Karpas-422 (cell line): Measurements from ENCODE around the gene CHTF18. TPM values are rescaled to one million over a fixed set of nuclear protein-coding genes. Genes with fewer than 3 reads are reported as not detected.
"Not testable (repeated sequence)": the region's sequence is repeated elsewhere in the genome, so short reads cannot be mapped to it uniquely, and the experiment has no call there.

Experiments used
- DNase-seq: peaks from one replicate; pipeline ENCODE4 v3.0.0-alpha.2; 2015
- H2AFZ ChIP-seq: fragments of 200-600 bp; sonication (generic); 2 replicates; pipeline ENCODE4 v1.6.1; 2014; ENCODE audit warnings: antibody characterized with exemption, low read length, mixed read lengths
- H3K27ac ChIP-seq: fragments of 200-600 bp; sonication (generic); 2 replicates; pipeline ENCODE4 v1.5.1; 2014; ENCODE audit warnings: mild to moderate bottlenecking, low read length, moderate library complexity
- H3K27me3 ChIP-seq: fragments of 200-600 bp; sonication (generic); 2 replicates; pipeline ENCODE4 v1.6.1; 2014; ENCODE audit warnings: low read length, mixed read lengths
- H3K36me3 ChIP-seq: fragments of 200-600 bp; sonication (generic); 2 replicates; pipeline ENCODE4 v1.6.1; 2014; ENCODE audit warnings: low read length, mixed read lengths; ENCODE audit not compliant: insufficient read depth
- H3K4me1 ChIP-seq: fragments of 200-600 bp; sonication (generic); 2 replicates; pipeline ENCODE4 v1.6.1; 2014; ENCODE audit warnings: mild to moderate bottlenecking, low read length, mixed read lengths
- H3K4me2 ChIP-seq: fragments of 200-600 bp; sonication (generic); 2 replicates; pipeline ENCODE4 v1.6.1; 2014; ENCODE audit warnings: low read length, low read depth, mild to moderate bottlenecking; ENCODE audit not compliant: poor library complexity, severe bottlenecking
- H3K4me3 ChIP-seq: fragments of 200-600 bp; sonication (generic); 2 replicates; pipeline ENCODE4 v1.5.1; 2014; ENCODE audit warnings: mild to moderate bottlenecking, antibody characterized with exemption, low read length, mixed read lengths
- H3K79me2 ChIP-seq: fragments of 200-600 bp; sonication (generic); 2 replicates; pipeline ENCODE4 v1.6.1; 2014; ENCODE audit warnings: mild to moderate bottlenecking, low read length, mixed read lengths
- H3K9ac ChIP-seq: fragments of 200-600 bp; sonication (generic); 2 replicates; pipeline ENCODE4 v1.6.0; 2014; ENCODE audit warnings: low read length
- H3K9me2 ChIP-seq: fragments of 200-600 bp; sonication (generic), shearing (Covaris generic); replicated peaks from 2 replicates; pipeline ENCODE4 v1.6.0; 2014; ENCODE audit warnings: mild to moderate bottlenecking, low read length, moderate library complexity; ENCODE audit not compliant: insufficient read depth
- H3K9me3 ChIP-seq: fragments of 300-700, 200-600 bp; sonication (generic); 2 replicates; pipeline ENCODE4 v1.6.1; 2014; ENCODE audit warnings: low read length, mixed read lengths
- H4K20me1 ChIP-seq: fragments of 200-600 bp; sonication (generic); 2 replicates; pipeline ENCODE4 v1.6.1; 2014; ENCODE audit warnings: mild to moderate bottlenecking, antibody characterized with exemption, low read length, low read depth; ENCODE audit not compliant: insufficient read depth
- total RNA-seq: library from RNA; depleted of rRNA; stranded (reverse); fragments of >200 nt; shearing (Covaris generic); gene quantifications from 2 replicates; pipeline ENCODE4 v1.2.3, GENCODE V29; 2014; ENCODE audit warnings: low replicate concordance

CHTF18 gene
- total RNA-seq, 1 experiment from 2014 or later = 7.9 TPM

- Histone ChIP-seq H3K9me2 (no peaks in the 10 kb centered on the region), H3K79me2 (no peaks in the 10 kb centered on the region), H3K9me3 (no peaks in the 10 kb centered on the region)
Measured at GRCh38 chr16:768428-768827, 20.0 kb upstream of the CHTF18 start.

DNA sequence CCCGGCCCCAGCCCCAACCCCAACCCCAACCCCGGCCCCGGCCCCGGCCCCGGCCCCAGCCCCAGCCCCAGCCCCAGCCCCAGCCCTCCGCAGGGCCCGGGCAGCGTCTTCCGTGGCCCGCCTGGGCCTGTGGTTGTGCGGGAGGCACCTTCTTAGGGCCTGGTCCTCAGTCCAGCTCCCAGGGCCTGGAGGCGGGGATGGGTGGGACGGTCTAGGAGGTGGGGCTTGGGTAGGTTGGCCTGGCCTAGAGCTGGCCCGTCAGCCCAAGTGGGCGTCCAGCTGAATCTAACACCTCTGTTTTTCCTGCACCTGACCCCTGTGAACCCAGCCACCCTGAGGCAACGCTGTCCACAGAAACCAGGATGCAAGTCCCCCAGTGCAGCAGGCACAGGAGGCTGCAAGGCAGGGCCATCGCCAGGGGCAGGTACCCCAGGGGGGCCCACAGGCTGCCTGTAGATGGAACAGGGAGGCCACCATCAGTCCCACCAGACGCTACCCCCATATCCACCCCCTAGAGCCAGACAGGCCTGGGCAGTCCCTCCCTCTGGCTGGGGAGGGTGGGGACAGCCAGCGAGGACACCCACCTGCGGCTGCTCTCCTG is 19.1 kb upstream of the CHTF18 start:
- Histone ChIP-seq H4K20me1 (no peaks in the 10 kb centered on the region), H3K4me1 (no peaks in the 10 kb centered on the region), H3K36me3 (no peaks in the 10 kb centered on the region), H3K4me2 (no peak overlapping the region), H3K9ac (no peak overlapping the region), H3K79me2 (no peaks in the 10 kb centered on the region), H3K4me3 (no peak overlapping the region), H2AFZ (no peak overlapping the region), H3K27ac (no peak overlapping the region), H3K27me3 (no peaks in the 10 kb centered on the region), H3K9me3 (no peaks in the 10 kb centered on the region), H3K9me2 (no peaks in the 10 kb centered on the region)
- no peak for DNase-seq

More at GRCh38 chr16:768428-768827, 20.0 kb upstream of the CHTF18 start:
- Histone ChIP-seq H3K9ac (no peak overlapping the region), H2AFZ (no peak overlapping the region), H3K4me1 (no peaks in the 10 kb centered on the region), H3K27me3 (no peaks in the 10 kb centered on the region), H3K36me3 (no peaks in the 10 kb centered on the region), H3K4me2 (no peak overlapping the region), H3K4me3 (no peak overlapping the region), H3K27ac (no peak overlapping the region), H4K20me1 (no peaks in the 10 kb centered on the region)
- no peak for DNase-seq

DNA sequence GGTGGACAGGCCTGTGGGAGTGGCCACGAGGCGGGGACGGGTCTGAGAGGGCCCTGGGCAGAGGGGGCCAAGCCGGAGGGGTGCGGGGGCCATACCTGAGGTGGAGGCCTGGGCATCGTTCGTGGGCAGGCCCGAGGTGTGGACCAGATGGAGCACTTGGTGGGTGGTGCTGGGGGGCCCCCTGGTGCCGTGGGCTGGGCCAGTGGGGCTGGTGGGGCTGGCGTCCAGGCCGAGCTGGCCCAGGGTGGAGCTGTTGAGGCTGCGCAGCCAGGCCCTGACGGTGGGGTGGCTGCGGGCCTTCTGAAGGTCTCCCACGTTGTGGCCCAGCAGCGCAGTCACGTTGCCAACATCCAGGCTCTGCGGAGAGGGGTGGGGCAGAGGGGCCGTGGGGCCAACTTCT is 18.5 kb upstream of the CHTF18 start:
- no peak for DNase-seq
- H3K79me2 ChIP-seq = no peaks in the 10 kb centered on the region
- H2AFZ ChIP-seq = no peak overlapping the region

GRCh38 chr16:770411-770810 is 18.0 kb upstream of the CHTF18 start:
- DNase-seq = no peak
- no peaks in the 10 kb centered on the region for H3K36me3 ChIP-seq
- H3K9me2 ChIP-seq = no peaks in the 10 kb centered on the region
- H3K9ac ChIP-seq = no peak overlapping the region
- no peaks in the 10 kb centered on the region for H3K4me1 ChIP-seq
- no peaks in the 10 kb centered on the region for H3K27me3 ChIP-seq
- H3K27ac ChIP-seq = no peak overlapping the region
- no peaks in the 10 kb centered on the region for H3K79me2 ChIP-seq
- no peak overlapping the region for H3K4me2 ChIP-seq
- no peak overlapping the region for H3K4me3 ChIP-seq
- no peaks in the 10 kb centered on the region for H3K9me3 ChIP-seq
- no peak overlapping the region for H2AFZ ChIP-seq
- no peaks in the 10 kb centered on the region for H4K20me1 ChIP-seq

More for the DNA sequence above, 18.5 kb upstream of the CHTF18 start:
- no peak overlapping the region for H3K4me2 ChIP-seq
- no peaks in the 10 kb centered on the region for H3K27me3 ChIP-seq
- no peaks in the 10 kb centered on the region for H3K9me3 ChIP-seq
- no peak overlapping the region for H3K4me3 ChIP-seq
- no peaks in the 10 kb centered on the region for H3K4me1 ChIP-seq
- H3K36me3 ChIP-seq = no peaks in the 10 kb centered on the region
- H3K27ac ChIP-seq = no peak overlapping the region
- H3K9ac ChIP-seq = no peak overlapping the region
- H4K20me1 ChIP-seq = no peaks in the 10 kb centered on the region
- no peaks in the 10 kb centered on the region for H3K9me2 ChIP-seq

GRCh38 chr16:772959-773358 is 15.5 kb upstream of the CHTF18 start:
- Histone ChIP-seq H3K79me2 (no peaks in the 10 kb centered on the region), H3K27ac (no peak overlapping the region), H3K27me3 (no peaks in the 10 kb centered on the region), H3K4me2 (no peak overlapping the region), H4K20me1 (no peaks in the 10 kb centered on the region), H2AFZ (no peak overlapping the region), H3K9me3 (no peaks in the 10 kb centered on the region), H3K4me3 (no peak overlapping the region), H3K9me2 (no peaks in the 10 kb centered on the region), H3K4me1 (no peaks in the 10 kb centered on the region), H3K36me3 (no peaks in the 10 kb centered on the region), H3K9ac (no peak overlapping the region)
- DNase-seq = no peak

GRCh38 chr16:774086-775001 is 14.1 kb upstream of the CHTF18 start:
- H3K79me2 ChIP-seq = no peaks in the 10 kb centered on the region
- H3K4me2 ChIP-seq = no peak overlapping the region
- H3K9me3 ChIP-seq = no peaks in the 10 kb centered on the region
- H3K27me3 ChIP-seq = no peaks in the 10 kb centered on the region
- H2AFZ ChIP-seq = no peak overlapping the region
- no peak overlapping the region for H3K9ac ChIP-seq
- no peak overlapping the region for H3K4me3 ChIP-seq
- no peaks in the 10 kb centered on the region for H3K36me3 ChIP-seq
- H3K9me2 ChIP-seq = no peaks in the 10 kb centered on the region
- H4K20me1 ChIP-seq = no peaks in the 10 kb centered on the region
- no peaks in the 10 kb centered on the region for H3K4me1 ChIP-seq
- no peak overlapping the region for H3K27ac ChIP-seq
- no peak for DNase-seq

GRCh38 chr16:775236-775796 is 13.1 kb upstream of the CHTF18 start:
- Histone ChIP-seq H3K79me2 (no peaks in the 10 kb centered on the region), H2AFZ (no peak overlapping the region), H3K9ac (no peak overlapping the region), H3K27ac (no peak overlapping the region), H3K4me3 (no peak overlapping the region), H3K27me3 (no peaks in the 10 kb centered on the region), H3K9me3 (no peaks in the 10 kb centered on the region), H3K9me2 (no peaks in the 10 kb centered on the region), H3K4me1 (no peaks in the 10 kb centered on the region), H3K36me3 (no peaks in the 10 kb centered on the region), H4K20me1 (no peaks in the 10 kb centered on the region), H3K4me2 (no peak overlapping the region)
- DNase-seq = no peak

GRCh38 chr16:776298-776697 is 12.1 kb upstream of the CHTF18 start:
- not testable (repeated sequence) for H3K9me3 ChIP-seq, H3K9me2 ChIP-seq, H3K79me2 ChIP-seq, H3K9ac ChIP-seq, H4K20me1 ChIP-seq, H3K27ac ChIP-seq, H3K4me1 ChIP-seq, H3K4me2 ChIP-seq, H2AFZ ChIP-seq, H3K4me3 ChIP-seq, DNase-seq, H3K27me3 ChIP-seq, H3K36me3 ChIP-seq
